Stimulated activated CD8-positive, alpha-beta memory T cell treated with anti-CD3 and anti-CD28 coated beads, Interleukin-4, amount 100 ng/mL, for 4 hours (primary cell): ENCODE results near the gene FRK.
"Not testable (repeated sequence)": the region's sequence is repeated elsewhere in the genome, so short reads cannot be mapped to it uniquely, and the experiment has no call there.

Experiments used
- DNase-seq, 2 donors: peaks; one replicate each; pipeline ENCODE4 v3.0.0-alpha.2; 2020; ENCODE audit warnings: low read depth in 2 of 2, low spot score in 1 of 2

The FRK gene

GRCh38 chr6:115891111-115891669 lies 169.5 kb downstream of the FRK start:
- no peak for DNase-seq

- no peak for DNase-seq
Observed at GRCh38 chr6:115890238-115890637, 170.5 kb downstream of the FRK start.

- DNase-seq = not testable (repeated sequence)
Observed at GRCh38 chr6:115888687-115889470, 171.8 kb downstream of the FRK start.

GRCh38 chr6:115887891-115888290 lies 172.8 kb downstream of the FRK start:
- DNase-seq = no peak

GRCh38 chr6:115885636-115886366 lies 174.9 kb downstream of the FRK start:
- no peak for DNase-seq

- DNase-seq = no peak
Observed at GRCh38 chr6:115882771-115883170, 177.9 kb downstream of the FRK start.

- DNase-seq = no peak
Observed at GRCh38 chr6:115882174-115882573, 178.5 kb downstream of the FRK start.
